GM15510 (cell line): ENCODE data around the gene UNC5C.

Source experiments
- POLR2A ChIP-seq: IDR thresholded peaks from 3 replicates; pipeline ENCODE4 v1.6.1; 2011; ENCODE audit warnings: borderline replicate concordance; ENCODE audit not compliant: insufficient read length; ENCODE audit errors: extremely low read depth

Gene UNC5C

GRCh38 chr4:95371476-95372224, 177.1 kb downstream of the UNC5C start:
- no peak for TF ChIP-seq POLR2A

GRCh38 chr4:95367824-95368223, 180.9 kb downstream of the UNC5C start:
- TF ChIP-seq POLR2A, result no peak

- no peak for TF ChIP-seq POLR2A
Observed at GRCh38 chr4:95363966-95364365, 184.8 kb downstream of the UNC5C start.

- no peak for TF ChIP-seq POLR2A
Observed at GRCh38 chr4:95363559-95363925, 185.2 kb downstream of the UNC5C start.

- no peak for TF ChIP-seq POLR2A
Observed at GRCh38 chr4:95362906-95363558, 185.7 kb downstream of the UNC5C start.

GRCh38 chr4:95362066-95362465, 186.7 kb downstream of the UNC5C start:
- TF ChIP-seq POLR2A, result no peak

GRCh38 chr4:95361696-95361965, 187.1 kb downstream of the UNC5C start:
- TF ChIP-seq POLR2A, result no peak

- TF ChIP-seq POLR2A, result no peak
Observed at GRCh38 chr4:95360906-95361695, 187.7 kb downstream of the UNC5C start.

GRCh38 chr4:95360256-95360903, 188.4 kb downstream of the UNC5C start:
- no peak for TF ChIP-seq POLR2A

- no peak for TF ChIP-seq POLR2A
Observed at GRCh38 chr4:95358421-95358820, 190.4 kb downstream of the UNC5C start.

GRCh38 chr4:95355021-95355420, 193.8 kb downstream of the UNC5C start:
- no peak for TF ChIP-seq POLR2A

- TF ChIP-seq POLR2A, result no peak
Observed at GRCh38 chr4:95348418-95348817, 200.4 kb downstream of the UNC5C start.

- no peak for TF ChIP-seq POLR2A
Observed at GRCh38 chr4:95343235-95343634, 205.5 kb downstream of the UNC5C start.

- TF ChIP-seq POLR2A, result no peak
Observed at GRCh38 chr4:95340191-95340590, 208.6 kb downstream of the UNC5C start.

- TF ChIP-seq POLR2A, result no peak
Observed at GRCh38 chr4:95325665-95326064, 223.1 kb downstream of the UNC5C start.
